ENCODE measurements around the gene RASSF10. TPM values are rescaled to one million over a fixed set of nuclear protein-coding genes. Genes with fewer than 3 reads are reported as not detected.

The RASSF10 gene
- 0.13 TPM for total RNA-seq
- long read RNA-seq, result 0 reads

DNA sequence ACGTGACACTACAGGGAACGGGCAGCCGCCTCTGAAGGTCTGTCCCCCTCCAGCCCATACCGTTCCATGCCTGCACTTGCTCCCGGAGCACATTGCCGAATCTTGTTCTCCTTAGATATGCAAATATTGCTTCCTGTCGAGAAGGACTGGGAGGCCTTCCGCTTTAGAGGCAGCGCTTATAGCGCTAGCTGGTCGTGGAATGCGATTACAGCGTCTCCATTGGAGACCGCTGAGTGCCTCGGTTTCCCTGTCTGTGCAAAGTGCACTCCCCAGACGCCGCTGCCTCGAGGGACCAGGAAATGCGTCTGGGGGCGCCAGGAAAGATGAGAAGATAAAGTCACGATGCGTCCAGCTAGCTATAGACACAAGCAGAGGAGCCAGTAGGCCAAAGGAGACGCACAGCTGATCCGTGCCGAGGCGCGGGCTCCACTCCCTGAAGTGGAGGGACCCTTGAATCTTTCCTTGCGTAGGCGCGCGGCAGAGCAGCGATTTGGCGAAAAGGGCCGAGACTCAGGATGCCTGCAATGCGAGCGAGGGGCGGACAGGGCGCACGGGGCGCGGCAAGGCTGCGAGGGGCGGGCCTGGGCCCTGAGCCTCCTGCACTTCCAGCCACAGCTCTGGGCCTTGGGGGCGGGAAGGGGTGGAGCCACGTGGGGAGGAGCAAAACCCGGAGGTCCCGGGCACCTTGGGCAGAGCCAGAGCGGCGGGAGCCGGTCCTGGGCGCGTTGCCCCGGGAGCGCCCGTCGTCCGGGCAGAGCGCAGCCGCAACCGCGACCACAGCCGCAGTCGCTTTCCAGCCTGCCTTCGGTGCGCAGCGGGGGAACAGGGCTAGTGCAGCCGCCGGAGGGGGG is at the start of gene RASSF10:
Gene RASSF10 (plus strand): TSS at position 692 of the 851 bp plus-strand sequence. CDS start 261 bp downstream, outside the sequence.
- no peak for DNase-seq (ENCODE audit: low spot score)

DNA sequence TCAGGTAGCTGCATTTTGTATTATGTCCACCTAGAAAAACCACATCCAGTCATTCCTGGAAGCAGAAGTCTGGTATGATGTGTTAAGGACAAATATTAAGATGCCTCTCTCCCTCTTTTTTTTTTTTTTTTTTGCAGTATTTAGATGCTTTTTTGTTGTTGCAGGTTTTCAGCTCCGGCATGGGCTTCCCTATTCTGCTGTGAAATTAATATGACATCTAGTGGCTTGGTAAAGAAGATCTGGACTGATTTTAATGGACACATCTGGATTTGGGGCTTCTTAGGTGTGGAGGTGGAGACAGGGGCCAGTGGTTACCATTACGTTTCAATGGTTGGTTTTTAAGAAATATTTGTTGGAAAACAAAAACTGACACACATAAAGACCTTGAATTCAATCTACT is 47.5 kb upstream of the RASSF10 start:
- no peak for DNase-seq (ENCODE audit: low spot score)

DNA sequence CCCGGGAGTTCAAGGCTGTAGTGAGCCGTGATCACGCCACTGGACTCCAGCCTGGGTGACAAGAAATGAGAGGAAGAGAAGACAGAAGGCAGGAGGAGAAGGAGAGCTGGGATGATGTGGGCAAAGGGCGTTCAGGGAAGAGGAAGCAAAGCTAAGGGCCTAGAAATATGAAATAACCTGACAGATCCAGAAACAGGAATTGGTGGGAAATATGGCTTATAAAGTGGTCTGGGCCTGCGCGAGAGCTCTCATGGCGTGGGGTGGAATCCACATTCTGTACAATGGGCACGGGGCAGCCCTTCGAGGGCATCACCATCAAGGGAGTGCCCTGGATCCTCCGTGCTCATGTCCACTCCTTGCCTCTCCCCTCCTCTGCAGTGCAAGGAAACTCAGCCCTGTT is 46.8 kb upstream of the RASSF10 start:
- no peak for DNase-seq (ENCODE audit: low spot score)

DNA sequence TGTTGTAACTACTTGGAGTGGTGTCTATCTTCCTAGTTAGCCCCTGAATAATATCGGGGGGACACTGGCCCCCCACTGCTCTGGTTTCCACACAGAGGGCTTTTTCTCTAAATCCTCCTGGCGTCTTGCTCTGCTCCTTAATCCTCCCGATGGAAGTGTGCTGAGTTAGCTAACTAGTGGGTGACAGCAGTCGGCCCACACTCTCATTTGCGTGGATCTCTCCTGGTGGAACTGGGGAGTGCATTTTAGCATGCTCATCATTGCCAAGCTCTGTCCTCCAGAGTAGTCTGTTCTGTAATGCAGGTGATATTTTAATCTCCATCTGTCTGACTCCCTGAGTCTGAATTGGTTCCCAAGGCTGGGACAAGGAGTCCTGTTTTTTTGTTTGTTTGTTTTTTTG is 46.1 kb upstream of the RASSF10 start:
- DNase-seq (ENCODE audit: low spot score), result no peak

DNA sequence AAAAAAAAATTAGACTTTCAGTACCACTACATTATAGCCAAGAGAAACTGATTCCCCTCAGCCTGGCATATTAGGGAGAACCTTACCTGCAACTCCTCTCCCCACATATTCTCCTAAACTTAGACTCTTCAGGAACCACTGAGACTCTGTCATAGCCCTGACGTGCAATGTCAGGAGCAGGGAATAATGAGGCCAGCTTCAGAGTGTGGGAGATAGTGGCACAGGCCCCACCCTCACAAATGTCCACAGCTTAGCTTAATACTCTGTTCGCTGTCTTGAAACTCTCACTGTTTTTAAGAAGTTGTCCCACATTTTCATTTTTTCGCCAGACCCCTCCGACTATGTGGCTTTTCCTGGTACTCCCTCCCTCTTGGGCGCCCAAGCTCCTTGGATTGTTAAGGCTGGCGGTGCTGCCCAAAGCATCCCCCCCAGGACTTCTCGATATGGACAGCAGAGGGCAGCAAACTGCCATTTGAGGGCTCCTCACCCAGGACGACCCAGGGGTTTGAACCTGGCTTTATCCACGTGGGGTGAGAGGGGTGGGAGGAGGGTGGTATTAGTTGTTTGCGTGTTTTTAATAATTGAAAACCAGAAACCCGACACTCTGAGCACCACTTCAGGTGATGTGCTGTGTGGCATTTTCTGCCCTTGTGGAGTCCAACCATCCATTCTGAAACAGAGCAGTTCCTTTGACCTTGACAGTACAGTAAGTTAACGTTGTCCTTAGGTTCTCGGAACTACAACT is 45.2 kb upstream of the RASSF10 start:
- no peak for DNase-seq (ENCODE audit: low spot score)

DNA sequence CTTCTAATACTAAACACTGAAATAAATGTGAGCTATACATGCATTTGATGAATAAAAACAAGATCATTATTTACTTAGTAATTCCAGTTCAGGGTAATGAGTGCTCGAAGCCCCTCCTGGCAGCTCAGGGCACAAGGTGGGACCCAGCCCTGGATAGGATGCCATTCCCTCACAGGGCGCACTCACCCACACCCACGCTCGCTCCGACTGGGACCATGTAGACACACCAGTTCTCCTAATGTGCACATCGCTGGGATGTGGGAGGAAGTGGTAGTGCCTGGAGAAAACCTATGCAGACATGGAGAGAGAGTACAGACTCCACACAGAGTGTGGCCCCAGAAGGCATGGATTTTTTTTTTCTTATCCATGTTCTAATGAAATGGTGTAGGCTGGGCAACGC is 44.5 kb upstream of the RASSF10 start:
- no peak for DNase-seq (ENCODE audit: low spot score)

DNA sequence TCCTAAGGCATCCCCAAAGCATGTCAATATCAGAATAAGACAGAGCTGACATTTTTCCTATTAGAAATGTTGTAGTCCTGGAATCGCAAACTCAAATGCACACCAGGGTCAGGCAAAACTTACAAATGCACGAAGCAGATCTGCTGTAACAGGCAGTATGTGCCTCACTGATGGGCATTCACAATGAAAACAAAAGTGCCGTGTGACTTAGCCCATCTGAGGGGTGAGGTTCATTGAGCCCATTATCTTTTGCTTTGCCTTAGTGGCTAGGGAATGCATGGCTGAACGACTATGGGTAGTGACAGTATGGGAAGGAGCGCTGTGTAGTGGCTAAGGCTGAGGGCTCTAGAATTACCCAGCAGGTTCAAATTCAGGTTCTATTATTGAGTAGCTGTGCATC is 43.1 kb upstream of the RASSF10 start:
- DNase-seq (ENCODE audit: low spot score), result no peak

DNA sequence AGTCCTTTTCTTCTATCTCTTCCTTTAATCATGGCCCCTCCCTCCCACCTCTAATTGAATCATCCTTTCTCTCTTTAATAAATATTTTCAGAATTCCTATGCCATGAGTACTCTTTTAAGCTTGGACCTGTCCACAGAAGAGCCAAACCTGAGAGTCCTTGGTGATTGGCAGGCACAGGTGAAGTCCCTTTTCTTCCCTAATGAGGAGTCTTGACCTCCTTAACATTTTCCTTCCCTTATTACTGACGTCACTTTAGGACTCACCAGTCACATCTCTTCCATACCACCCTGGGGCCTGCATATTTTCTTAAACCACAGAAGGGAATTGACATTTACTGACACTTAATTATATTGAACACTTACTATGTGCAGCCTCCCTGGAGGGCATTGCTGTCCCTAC is 41.0 kb upstream of the RASSF10 start:
- DNase-seq (ENCODE audit: low spot score), result no peak

DNA sequence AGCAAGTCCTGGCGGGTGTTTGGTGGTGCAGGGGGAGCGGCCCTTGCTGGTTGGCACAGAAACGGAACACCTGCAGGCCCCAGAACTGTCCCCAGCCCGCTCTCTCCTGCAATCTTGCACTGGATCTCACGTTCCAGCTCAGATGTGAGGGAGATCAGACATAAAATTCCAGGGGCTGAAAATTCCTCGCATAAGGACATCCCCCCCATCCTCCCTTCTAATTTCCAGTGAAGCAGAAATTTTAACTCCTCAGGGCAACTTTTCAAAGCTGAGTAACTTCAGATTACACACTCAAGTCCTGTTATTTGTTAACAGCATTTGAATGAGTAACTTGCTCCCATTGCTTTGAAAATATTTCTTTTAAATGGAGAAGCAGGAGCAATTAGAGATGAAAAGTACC is 40.3 kb upstream of the RASSF10 start:
- no peak for DNase-seq (ENCODE audit: low spot score)

DNA sequence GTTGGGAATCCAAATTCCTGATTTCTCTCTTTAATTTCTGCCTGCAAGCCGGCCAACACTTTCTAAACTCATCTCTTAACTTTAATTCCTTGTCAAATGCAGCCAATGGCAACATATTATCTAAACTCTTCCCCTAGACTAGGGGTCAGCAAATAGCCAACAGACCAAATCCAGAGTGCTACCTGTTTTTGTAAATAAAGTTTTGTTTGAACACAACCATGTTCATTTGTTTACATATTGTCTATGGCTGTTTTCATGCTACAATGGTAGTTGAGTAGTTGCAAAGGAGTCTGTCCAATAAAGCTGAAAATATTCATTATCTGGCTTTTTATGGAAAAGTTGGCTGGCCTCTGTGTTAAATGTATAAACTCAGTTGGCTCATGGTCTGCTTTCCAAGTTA is 37.2 kb upstream of the RASSF10 start:
- no peak for DNase-seq (ENCODE audit: low spot score)

DNA sequence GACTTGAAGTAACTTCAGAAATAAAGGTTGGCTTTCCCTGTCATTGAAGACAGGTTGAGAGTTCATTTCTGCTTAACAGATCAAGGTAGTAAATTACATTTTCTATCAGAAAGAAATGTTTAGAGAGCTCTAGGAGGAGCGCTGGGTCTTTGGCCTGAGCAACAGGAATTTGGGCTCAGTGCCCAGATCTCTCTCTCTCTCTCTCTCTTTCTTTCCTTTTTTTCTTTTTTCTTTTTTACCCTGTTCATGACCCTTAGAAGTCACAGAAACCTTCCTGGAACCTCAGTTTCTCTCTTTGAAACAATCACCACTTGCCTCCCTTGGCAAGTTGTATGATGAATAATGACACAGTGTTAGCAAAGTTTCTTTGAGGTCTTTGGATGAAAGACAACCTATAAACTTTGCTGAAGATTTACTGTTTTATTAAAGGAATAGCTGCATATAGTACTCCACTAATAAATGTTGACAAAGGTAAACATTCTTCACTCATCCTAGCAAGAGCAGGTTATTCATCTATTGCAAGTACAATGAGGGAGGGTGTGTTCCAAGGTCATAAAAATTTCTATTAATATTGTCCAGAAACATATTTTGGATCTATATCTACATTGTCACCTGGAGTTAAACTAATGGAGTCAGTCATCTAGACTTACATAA is 35.5 kb upstream of the RASSF10 start:
- DNase-seq (ENCODE audit: low spot score), result no peak

DNA sequence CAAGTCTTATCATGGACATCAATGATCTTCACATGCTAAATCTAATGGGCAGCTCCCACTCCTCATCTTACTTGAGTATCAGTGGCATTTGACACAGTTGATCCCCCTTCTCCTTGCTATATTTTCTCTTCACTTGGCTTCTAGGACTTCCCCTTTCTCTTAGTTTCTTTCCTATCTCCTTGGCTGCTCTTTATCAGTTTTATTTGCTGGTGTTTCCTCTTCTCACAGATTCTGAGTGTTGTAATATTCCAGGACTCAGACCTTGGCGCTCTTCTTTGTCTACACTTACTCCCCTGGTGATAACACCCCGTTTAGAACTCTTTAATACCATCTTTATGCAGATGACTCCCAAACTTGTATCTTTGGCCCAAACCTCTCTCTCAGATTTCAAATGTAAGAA is 33.9 kb upstream of the RASSF10 start:
- DNase-seq (ENCODE audit: low spot score), result no peak

DNA sequence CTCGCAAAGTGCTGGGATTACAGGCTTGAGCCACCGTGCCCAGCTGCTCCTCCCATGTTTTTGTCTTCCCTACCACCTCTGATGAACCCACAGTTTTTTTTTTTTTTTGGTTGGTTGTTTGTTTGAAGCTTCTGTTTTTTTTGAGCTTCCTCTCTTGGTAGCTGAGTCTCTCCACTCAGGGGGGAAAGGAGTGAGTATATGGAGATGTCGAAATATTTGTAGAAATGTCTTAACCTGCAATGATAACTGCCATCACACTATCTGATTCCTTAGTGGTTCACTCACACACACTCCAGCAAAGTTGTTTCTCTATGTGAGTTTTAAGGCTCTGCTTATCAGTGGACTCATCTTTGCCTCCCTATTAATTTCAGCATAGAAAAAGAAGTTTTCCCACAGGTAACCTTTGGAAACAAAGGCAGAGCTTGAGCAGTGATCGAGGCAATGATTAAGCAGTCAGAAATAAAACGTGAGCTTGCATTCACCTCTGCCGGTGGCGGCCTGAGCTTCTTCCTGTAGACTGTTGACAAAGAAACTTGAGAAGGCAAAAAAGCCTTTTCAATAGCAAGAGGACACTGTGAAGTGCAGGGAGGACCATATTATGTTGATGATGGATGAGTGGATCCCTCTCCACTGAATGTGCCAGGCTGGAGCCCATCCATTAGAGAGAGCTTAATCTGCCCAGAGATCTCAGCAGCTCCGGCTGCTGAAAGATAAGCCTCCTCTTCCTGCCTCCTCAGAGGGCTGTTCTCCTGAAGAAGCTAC is 29.0 kb upstream of the RASSF10 start:
- no peak for DNase-seq (ENCODE audit: low spot score)

DNA sequence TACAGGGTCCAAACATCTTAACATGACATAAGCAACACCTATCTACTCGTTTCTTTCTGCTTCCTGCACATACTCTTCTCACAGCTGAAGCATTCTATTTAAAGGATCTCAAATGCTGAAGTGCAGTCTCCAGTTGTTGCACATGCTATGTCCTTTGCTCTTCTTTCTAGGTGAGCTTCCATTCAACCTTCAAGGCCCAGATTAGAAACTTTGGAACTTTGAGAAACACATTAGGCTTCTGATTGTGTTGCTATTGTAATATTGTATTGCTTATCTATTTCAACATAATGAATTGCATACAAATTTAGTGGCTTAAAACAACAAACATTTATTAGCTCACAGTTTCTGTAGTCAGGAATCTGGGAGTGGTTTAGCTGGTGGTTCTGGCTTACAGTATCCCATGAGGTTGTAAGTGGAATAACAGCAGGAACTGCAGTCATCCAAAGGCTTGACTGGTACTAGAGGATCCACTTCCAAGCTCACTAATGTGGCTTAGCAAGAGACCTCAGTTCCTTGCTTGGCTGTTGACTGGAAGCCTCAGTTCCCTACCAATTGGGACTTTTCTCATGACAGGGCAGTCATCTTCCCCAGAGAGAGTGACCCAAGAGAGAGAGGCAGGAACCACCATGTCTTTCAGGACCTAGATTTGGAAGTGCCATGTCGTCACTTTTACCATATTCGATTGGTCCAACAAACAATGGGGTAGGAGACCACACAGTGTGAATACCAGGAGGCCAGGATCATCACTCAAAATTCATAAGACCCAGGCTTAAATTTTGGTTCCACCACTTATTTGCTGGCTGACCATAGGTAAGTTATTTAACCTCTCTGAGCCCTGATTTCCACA is 27.2 kb upstream of the RASSF10 start:
- DNase-seq (ENCODE audit: low spot score), result no peak

DNA sequence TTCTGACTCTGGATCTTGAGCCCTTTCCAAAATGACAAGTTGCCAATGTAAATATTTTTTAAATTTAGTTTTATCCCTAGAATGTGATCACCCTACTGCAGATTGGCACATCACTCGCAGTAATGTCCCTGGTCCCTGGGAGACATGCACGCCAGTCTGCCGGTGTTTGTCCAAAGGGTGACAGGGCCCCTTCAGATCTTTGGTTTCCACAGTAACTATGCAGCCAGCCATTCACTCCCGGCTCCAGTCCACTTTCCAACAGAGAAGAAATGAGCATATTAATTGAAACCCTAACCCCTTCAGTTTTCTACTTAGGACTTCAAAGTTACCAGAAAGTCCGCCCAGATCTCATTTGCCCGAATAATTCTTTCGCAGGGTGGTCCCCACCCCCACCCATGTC is 25.8 kb upstream of the RASSF10 start:
- DNase-seq (ENCODE audit: low spot score), result no peak

DNA sequence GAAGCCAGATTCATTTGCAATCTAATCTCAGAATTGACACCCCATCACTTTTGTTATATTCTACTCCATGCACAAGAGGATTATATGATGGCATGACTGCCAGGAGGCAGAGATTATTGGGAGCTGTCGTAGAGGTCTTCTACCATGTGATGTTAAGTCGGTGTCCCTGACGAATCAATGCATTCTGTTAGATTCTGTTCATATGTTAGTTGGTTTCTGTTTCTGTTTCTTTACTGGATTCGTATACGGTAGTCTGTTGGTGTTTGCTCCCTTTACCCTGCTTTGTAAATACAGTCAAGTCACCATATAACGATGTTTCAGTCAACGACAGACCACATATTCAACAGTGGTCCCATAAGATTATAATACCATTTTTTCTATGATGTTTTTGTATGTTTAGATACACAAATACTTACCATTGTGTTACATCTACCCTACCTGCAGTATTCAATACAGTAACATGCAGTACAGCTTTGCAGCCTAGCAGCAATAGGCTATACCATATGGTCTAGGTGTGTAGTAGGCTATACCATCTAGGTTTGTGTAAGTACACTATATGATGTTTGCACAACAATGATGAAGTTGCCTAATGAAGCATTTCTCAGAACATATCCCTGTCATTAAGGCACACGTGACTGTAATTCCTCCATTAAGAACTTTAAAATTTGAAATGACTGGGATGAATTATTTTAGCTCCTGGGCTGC is 22.8 kb upstream of the RASSF10 start:
- no peak for DNase-seq (ENCODE audit: low spot score)

DNA sequence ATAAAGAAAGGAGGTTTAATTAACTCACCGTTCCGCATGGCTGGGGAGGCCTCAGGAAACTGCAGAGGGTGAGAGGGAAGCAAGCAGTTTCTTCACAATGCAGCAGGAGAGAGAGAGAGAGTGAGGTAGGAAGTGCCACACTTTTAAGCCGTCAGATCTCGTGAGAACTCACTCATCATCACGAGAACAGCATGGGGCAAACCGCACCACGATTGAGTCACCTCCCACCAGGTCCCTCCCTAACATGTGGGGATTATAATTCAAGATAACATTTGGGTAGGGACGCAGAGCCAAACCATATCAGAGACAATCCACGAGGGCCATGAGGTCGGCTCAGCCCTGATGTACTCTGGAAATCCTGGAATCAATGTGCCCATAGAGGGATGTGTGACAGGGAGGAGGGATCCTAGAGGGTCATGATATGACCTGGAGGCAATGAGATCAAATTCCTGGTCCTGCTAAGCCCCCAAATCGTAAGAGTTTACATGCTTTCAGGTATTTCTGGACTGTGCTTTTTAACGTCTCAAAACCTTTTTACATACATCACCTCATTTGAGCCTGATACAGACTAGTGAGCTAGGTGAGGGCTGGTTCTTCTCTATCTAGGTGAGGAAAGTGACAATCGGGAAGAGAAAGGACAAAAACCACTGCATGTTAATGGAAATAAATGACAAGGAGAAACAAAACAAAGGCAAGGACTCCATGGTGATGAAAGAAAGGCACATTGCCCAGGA is 19.5 kb upstream of the RASSF10 start:
- DNase-seq (ENCODE audit: low spot score), result no peak

DNA sequence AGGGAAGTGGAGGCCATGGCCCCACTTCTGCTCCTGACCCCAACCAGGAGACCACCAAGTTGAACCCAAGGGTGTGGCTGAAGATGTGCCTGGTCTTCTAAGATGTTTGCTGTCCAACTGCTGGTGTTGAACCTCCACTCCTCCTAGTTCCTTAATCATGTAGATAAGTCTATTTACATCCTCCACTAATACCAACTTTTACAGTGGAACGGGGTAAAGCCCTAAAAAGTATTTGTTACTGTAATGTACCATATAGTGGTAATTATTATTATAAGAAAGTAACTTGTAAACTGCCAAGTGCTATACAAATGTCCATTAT is 19.0 kb upstream of the RASSF10 start:
- no peak for DNase-seq (ENCODE audit: low spot score)

DNA sequence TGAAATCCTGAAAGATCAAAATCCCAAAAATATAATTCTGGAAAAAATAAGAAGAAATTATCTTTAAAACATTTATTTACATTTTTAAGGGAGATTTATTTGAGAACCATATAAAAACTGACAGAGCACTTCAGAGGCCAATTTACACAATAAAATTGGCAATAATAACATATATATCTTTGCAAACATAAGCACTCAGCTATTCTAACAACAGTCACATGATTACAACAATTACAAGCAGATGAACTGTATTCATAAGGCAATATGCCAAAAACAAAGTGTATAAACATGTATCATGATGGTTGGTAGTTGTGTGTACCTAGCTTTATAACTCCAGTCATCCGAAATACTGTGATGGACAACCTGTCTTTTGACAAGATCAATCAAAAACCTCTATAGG is 17.7 kb upstream of the RASSF10 start:
- DNase-seq (ENCODE audit: low spot score), result no peak
